Cerebellar cortex (tissue), 1 donor: ENCODE results near the gene PAPPA.

Experiments
- DNase-seq: peaks from one replicate; pipeline ENCODE4 v3.0.0-alpha.2; 2015; ENCODE audit warnings: low spot score

The PAPPA gene

DNA sequence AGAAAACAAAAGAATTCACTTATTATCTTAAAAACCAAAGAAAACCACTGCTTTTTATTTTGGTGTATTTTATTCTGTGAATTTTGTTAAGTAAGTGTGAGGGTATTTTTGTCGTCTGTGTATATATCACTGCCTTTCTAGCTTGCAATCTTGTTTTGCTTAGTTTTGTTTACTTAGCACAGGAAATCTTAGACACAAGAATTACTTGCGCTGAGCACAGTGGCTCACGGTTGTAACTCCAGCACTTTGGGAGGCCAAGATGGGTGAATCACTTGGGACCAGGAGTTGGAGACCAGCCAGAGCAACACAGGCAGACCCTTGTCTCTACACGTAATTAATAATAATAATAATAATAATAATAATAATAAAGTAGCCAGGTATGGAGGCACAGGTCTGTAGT is 230.3 kb downstream of the PAPPA start:
- DNase-seq: no peak

- DNase-seq: no peak
These were observed 234.5 kb downstream of the PAPPA start for GRCh38 chr9:116387934-116388698.

- no peak for DNase-seq
These were observed 236.1 kb downstream of the PAPPA start for GRCh38 chr9:116389541-116390302.

DNA sequence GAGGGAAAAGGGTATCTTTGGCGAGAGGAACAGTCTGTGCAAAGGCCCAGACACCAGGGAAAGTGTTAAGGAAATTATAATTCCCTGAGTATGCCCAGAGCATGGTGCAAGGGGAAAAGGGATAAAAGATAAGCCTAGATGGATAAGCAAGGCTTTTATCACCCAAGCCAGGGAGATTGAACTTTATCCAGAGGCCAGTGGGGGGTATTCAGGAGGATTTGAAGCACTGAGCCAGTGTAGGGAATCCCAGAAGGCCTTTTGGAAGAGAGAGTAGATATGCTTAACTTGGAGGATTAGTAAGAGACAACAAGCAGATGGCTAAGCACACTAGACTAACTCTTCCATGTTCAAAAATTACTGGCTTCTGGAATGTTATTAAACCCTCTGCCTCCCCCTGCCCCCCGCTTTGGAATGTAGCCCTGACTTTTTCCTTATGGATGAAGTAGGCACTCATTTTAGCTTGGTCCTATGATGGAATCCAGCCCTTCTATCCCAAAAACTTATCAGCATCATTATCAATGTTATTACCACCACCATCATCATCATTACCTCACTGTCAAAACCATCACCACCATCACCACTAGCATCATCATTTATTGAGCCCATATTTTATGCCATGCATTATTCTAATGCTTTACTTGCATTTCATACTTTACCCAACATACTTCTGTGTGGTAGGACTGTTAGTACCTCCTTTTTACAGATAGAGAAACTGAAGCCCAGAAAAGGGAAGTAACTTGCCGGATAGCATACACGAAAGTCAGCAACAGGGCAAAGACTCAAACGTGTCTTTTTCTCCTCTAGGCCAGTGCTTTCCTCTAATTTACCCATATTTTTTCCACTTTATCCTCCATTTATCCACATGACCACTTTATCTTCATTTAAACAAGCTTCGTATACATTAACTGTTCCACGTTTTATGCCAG is 237.0 kb downstream of the PAPPA start:
- DNase-seq: no peak

DNA sequence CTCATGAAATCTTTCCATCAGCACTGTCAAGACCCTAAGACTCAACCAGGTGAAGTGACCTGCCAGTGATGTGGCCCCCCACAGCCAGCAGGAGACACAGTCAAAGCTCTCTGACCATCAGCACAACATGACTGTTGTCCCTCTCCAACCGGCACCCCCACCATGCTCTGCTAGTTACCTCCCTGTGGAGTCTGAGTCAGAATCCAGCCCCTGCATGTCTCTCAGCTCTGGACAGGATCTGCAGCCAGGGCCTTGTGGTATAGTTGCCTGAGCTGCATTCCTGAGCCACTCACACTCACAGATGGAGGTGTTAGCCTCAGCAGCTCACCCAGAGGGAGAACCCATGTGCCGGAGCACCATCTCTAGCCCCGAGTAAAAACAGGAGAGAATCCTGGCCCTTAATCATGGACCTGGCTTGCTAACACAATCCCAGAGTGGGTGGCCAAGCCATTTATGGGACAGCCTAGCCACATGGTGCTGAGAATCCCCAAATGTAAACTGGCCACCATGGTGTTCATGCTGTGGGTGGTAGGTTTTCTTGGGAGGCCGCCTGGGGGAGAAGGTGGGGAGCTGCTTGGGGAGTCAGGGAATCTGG is 237.8 kb downstream of the PAPPA start:
- no peak for DNase-seq

GRCh38 chr9:116393198-116393597 is 239.6 kb downstream of the PAPPA start:
- no peak for DNase-seq

DNA sequence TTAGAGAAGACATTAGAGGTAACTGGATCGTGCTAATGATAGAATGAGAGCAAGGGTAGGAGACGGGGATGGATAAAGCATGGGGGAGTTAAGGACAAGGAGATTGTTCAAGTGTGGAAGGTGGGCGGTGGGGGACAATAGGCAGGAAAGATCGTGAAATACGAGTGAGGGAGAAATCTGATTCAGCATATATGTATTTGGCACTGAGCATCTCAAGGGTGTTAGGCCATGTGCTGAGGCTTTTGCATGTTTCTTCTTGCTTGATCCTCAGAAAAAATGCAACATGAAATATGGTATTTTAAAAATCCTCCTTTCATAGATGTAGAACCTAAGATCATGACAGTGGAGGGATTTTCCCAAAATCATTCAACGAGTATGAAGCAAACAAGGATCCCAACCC is 240.5 kb downstream of the PAPPA start:
- no peak for DNase-seq

- no peak for DNase-seq
These were observed 241.5 kb downstream of the PAPPA start for GRCh38 chr9:116394894-116395698.

- DNase-seq: no peak
These were observed 242.1 kb downstream of the PAPPA start for GRCh38 chr9:116395699-116396037.

- no peak for DNase-seq
These were observed 249.6 kb downstream of the PAPPA start for GRCh38 chr9:116403171-116403570.

GRCh38 chr9:116404228-116404627 is 250.6 kb downstream of the PAPPA start:
- DNase-seq: no peak

DNA sequence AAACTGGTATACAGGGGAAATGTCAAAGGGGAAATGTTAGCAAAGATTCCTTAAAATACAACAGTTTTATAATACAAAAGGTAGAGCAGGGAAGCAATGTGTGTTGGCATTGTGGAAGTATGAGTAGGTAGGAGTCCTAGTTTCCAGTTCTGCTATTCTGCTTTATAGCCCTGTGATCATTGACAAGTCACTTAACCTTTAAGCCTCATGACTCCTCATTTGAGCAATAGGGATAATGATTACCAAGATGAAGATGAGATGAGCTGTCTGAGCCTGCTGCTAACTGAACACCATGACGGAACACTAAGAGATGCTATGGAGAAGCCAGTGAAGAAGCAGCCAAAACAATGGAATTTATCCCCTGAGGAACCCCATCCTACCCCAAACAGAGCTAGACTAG is 251.7 kb downstream of the PAPPA start:
- DNase-seq: no peak

DNA sequence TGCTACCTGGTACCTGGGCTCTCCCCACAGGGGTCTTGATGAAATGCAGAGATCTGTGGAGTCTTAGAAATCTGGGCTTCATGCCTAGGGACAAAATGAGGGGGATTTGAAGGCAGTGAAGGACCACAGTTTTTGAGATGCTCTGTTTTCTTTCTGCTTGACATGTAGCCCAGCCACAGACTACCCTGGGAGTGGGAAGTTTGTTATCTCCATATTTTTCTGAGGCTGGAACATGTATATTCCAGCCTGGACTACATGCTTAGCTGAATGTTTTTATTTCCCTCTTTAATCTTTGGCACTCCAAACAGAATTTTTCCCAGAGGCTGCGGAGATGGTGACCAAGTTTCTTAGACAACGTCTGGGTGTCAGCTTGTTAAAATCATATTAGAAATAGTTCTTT is 252.9 kb downstream of the PAPPA start:
- DNase-seq: no peak

GRCh38 chr9:116409129-116409528 is 255.5 kb downstream of the PAPPA start:
- no peak for DNase-seq

DNA sequence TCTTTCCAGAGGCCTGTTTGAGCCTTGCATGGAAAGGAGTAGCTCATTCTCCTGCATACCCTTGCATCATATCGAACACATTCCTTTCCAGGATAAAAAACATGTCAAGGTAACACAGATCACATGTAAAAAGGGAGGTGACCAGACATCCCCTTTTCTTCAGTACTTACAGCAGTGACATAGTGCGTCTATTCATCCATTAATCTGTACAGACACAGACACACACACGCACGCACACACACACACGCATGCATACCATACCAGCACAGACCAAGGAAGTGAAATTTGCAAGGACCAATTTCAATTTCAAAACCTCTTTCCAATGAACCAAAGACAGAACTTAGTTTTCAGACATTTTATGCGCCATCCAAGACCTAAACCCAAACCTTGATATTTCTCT is 256.0 kb downstream of the PAPPA start:
- DNase-seq: no peak

GRCh38 chr9:116411506-116411905 is 257.9 kb downstream of the PAPPA start:
- no peak for DNase-seq

- DNase-seq: no peak
These were observed 260.8 kb downstream of the PAPPA start for GRCh38 chr9:116414374-116414773.

GRCh38 chr9:116416421-116416820 is 262.8 kb downstream of the PAPPA start:
- DNase-seq: no peak

GRCh38 chr9:116417464-116417863 is 263.9 kb downstream of the PAPPA start:
- DNase-seq: no peak

- DNase-seq: no peak
These were observed 265.6 kb downstream of the PAPPA start for GRCh38 chr9:116419181-116419580.

DNA sequence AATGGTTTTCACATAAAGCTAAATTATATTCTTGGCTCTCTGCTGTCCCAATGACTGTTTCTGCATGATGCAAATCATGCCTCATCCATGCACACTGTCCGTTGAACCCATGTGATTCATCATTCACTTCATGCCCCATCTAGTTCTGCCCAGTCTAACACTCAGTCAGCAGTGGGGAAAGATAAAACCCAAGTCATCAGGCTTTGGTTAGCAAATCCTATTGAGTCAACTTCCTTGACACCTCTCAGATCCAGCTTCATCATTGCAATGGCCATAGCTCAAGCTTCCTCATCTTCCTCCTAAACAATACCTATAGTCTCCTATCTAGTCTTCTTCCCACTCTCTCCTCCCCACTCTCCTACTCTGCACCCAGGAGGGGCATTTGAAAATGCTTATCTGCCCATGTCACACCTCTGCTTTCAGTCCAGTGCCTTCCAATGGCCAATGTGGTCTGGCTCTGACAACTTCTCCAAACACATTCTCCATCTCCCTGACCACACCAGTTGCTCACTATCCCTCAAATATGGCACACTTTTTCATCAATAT is 267.5 kb downstream of the PAPPA start:
- no peak for DNase-seq
